SU-DHL-6 (cell line): ENCODE results near the gene SIK2.

Experiments
- H2AFZ ChIP-seq: fragments of 200-600 bp; sonication (generic); 2 replicates; pipeline ENCODE4 v1.6.1; 2014; ENCODE audit warnings: low read depth, mild to moderate bottlenecking, moderate library complexity, mixed read lengths, antibody characterized with exemption, low read length; ENCODE audit not compliant: severe bottlenecking
- H3F3A ChIP-seq: fragments of 200-600 bp; shearing (Covaris generic); 2 replicates; pipeline ENCODE4 v1.6.0; 2016; ENCODE audit warnings: antibody characterized with exemption, mild to moderate bottlenecking; ENCODE audit not compliant: insufficient read depth
- H3K27ac ChIP-seq: fragments of 200-600 bp; sonication (generic); 2 replicates; pipeline ENCODE4 v1.5.1; 2016; ENCODE audit warnings: low read depth, mild to moderate bottlenecking, low read length, moderate library complexity, mixed read lengths
- H3K27me3 ChIP-seq: fragments of 200-600 bp; sonication (generic), shearing (Covaris generic); 2 replicates; pipeline ENCODE4 v1.6.0; 2014; ENCODE audit warnings: mild to moderate bottlenecking, low read length
- H3K36me3 ChIP-seq: fragments of 200-600 bp; sonication (generic); 2 replicates; pipeline ENCODE4 v1.6.1; 2014; ENCODE audit warnings: mild to moderate bottlenecking, low read length, mixed read lengths
- H3K4me2 ChIP-seq: fragments of 300-600, 200-600 bp; shearing (Covaris generic), sonication (generic); 2 replicates; pipeline ENCODE4 v1.6.0; 2014; ENCODE audit warnings: low read length, low read depth, mild to moderate bottlenecking; ENCODE audit not compliant: poor library complexity, severe bottlenecking
- H3K4me3 ChIP-seq: fragments of 200-600 bp; sonication (generic); 2 replicates; pipeline ENCODE4 v1.5.1; 2014; ENCODE audit warnings: antibody characterized with exemption, low read length, mild to moderate bottlenecking, mixed read lengths; ENCODE audit not compliant: insufficient read depth, poor library complexity, severe bottlenecking
- H3K79me2 ChIP-seq: fragments of 200-600 bp; sonication (generic); 2 replicates; pipeline ENCODE4 v1.6.1; 2014; ENCODE audit warnings: mild to moderate bottlenecking, low read length, moderate library complexity; ENCODE audit not compliant: insufficient read depth
- H3K9ac ChIP-seq: fragments of 200-600 bp; sonication (generic); 2 replicates; pipeline ENCODE4 v1.7.0; 2014; ENCODE audit warnings: mild to moderate bottlenecking, low read length
- H3K9me2 ChIP-seq: fragments of 200-600 bp; sonication (generic); replicated peaks from 2 replicates; pipeline ENCODE4 v1.6.1; 2014; ENCODE audit warnings: low read length; ENCODE audit not compliant: insufficient read depth
- H3K9me3 ChIP-seq: fragments of 200-600 bp; sonication (generic); 2 replicates; pipeline ENCODE4 v1.6.1; 2014; ENCODE audit warnings: low read length, mixed read lengths; ENCODE audit not compliant: insufficient read depth
- H4K20me1 ChIP-seq: fragments of 200-600 bp; sonication (generic); 2 replicates; pipeline ENCODE4 v1.6.1; 2014; ENCODE audit warnings: low read depth, mild to moderate bottlenecking, antibody characterized with exemption, low read length, moderate library complexity, mixed read lengths
- EZH2phosphoT487 ChIP-seq: fragments of 200-600 bp; sonication (generic), shearing (Covaris generic); conservative IDR thresholded peaks from 2 replicates; pipeline ENCODE4 v1.6.1; 2018; ENCODE audit warnings: mild to moderate bottlenecking, antibody characterized with exemption, low read length, moderate library complexity, mixed read lengths
- TF ChIP-seq, protein P1 (sequence below): fragments of 200-600 bp; sonication (generic); IDR thresholded peaks from one replicate; pipeline ENCODE4 v1.5.1; 2017; ENCODE audit warnings: antibody characterized with exemption, mild to moderate bottlenecking, low read length, moderate library complexity; ENCODE audit not compliant: insufficient read depth, poor library complexity, severe bottlenecking

Gene SIK2

GRCh38 chr11:111571829-111572501, 30.3 kb upstream of the SIK2 start:
- Histone ChIP-seq H3K9me2 (no peaks in the 10 kb centered on the region), H3K27me3 (no peaks in the 10 kb centered on the region), H2AFZ (no peak overlapping the region), H3K27ac (no peak overlapping the region), H3K4me3 (no peak overlapping the region), H3K79me2 (no peaks in the 10 kb centered on the region), H3K36me3 (no peaks in the 10 kb centered on the region), H4K20me1 (no peaks in the 10 kb centered on the region), H3F3A (no peaks in the 10 kb centered on the region), H3K4me2 (no peak overlapping the region), H3K9ac (no peak overlapping the region), H3K9me3 (no peaks in the 10 kb centered on the region)
- no peak for TF ChIP-seq EZH2phosphoT487
- TF ChIP-seq, protein P1, sequence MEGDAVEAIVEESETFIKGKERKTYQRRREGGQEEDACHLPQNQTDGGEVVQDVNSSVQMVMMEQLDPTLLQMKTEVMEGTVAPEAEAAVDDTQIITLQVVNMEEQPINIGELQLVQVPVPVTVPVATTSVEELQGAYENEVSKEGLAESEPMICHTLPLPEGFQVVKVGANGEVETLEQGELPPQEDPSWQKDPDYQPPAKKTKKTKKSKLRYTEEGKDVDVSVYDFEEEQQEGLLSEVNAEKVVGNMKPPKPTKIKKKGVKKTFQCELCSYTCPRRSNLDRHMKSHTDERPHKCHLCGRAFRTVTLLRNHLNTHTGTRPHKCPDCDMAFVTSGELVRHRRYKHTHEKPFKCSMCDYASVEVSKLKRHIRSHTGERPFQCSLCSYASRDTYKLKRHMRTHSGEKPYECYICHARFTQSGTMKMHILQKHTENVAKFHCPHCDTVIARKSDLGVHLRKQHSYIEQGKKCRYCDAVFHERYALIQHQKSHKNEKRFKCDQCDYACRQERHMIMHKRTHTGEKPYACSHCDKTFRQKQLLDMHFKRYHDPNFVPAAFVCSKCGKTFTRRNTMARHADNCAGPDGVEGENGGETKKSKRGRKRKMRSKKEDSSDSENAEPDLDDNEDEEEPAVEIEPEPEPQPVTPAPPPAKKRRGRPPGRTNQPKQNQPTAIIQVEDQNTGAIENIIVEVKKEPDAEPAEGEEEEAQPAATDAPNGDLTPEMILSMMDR: no peak

- no peaks in the 10 kb centered on the region for H3K36me3 ChIP-seq
- H3K27ac ChIP-seq: no peak overlapping the region
- H3F3A ChIP-seq: no peaks in the 10 kb centered on the region
- H2AFZ ChIP-seq: no peak overlapping the region
- no peak overlapping the region for H3K4me2 ChIP-seq
- H3K4me3 ChIP-seq: no peak overlapping the region
- H3K9ac ChIP-seq: no peak overlapping the region
- no peaks in the 10 kb centered on the region for H3K79me2 ChIP-seq
- H3K9me2 ChIP-seq: no peaks in the 10 kb centered on the region
- H3K27me3 ChIP-seq: no peaks in the 10 kb centered on the region
- no peaks in the 10 kb centered on the region for H4K20me1 ChIP-seq
- TF ChIP-seq, protein P1: no peak
- no peak for TF ChIP-seq EZH2phosphoT487
- no peaks in the 10 kb centered on the region for H3K9me3 ChIP-seq
Observed at GRCh38 chr11:111572581-111572980, 29.7 kb upstream of the SIK2 start.

GRCh38 chr11:111573821-111574249, 28.4 kb upstream of the SIK2 start:
- no peak overlapping the region for H3K4me3 ChIP-seq
- H2AFZ ChIP-seq: peak overlapping the region; percentile 70
- H3K27ac ChIP-seq: no peak overlapping the region
- no peaks in the 10 kb centered on the region for H3K27me3 ChIP-seq
- H3K4me2 ChIP-seq: no peak overlapping the region
- TF ChIP-seq EZH2phosphoT487: no peak
- TF ChIP-seq, protein P1: no peak
- no peaks in the 10 kb centered on the region for H3K36me3 ChIP-seq
- H3K79me2 ChIP-seq: no peaks in the 10 kb centered on the region
- H4K20me1 ChIP-seq: no peaks in the 10 kb centered on the region
- no peaks in the 10 kb centered on the region for H3K9me2 ChIP-seq
- no peaks in the 10 kb centered on the region for H3K9me3 ChIP-seq
- no peak overlapping the region for H3K9ac ChIP-seq
- no peaks in the 10 kb centered on the region for H3F3A ChIP-seq
